ENCODE data around the gene RIN3. TPM values are rescaled to one million over a fixed set of nuclear protein-coding genes. Genes with fewer than 3 reads are reported as not detected.
A peak's percentile ranks its signal among the peaks of the same experiment; 100 is the strongest.

The RIN3 gene
- polyA plus RNA-seq, 3 donors, result 42.8 to 144 (median 54.6) TPM

DNA sequence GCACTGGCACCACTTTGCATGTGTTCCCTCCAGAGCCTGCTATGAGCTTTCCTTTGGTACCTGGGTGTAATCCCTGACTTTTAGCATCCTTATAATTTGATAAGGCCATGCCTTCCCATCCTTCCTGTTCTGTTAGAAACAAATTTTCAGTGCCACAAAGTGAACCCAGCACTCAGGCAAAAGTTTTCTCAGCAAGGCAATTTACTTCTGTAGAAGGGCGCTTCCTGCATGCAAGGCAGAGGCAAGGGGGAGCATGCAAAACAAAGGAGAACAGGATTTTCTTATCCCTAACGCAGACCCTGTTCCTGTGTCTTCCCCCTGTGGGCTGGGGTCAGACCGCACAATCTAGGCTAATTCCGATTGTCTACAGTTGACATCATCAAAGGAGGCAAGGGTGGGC, 108.7 kb downstream of the RIN3 start:
- intact Hi-C loops (cut with micrococcal nuclease), result no loop called here
- H3K4me2 ChIP-seq (replicated peaks; ENCODE audit: extremely low read depth, low read length, poor library complexity, severe bottlenecking), result no peak overlapping the region
- H3K36me3 ChIP-seq (replicated peaks in 1 of 2; ENCODE audit: control insufficient read depth in 1 of 2, insufficient read depth in 2 of 2, low read length in 2 of 2), result peaks cover 23 to 100% of the 10 kb centered on the region in 2 donors
- peaks cover 37 to 61% of the 10 kb centered on the region in 2 donors for H3K9me3 ChIP-seq (replicated peaks in 1 of 2; ENCODE audit: control insufficient read depth in 1 of 2, insufficient read depth in 1 of 2, low read length in 2 of 2)
- H3K4me3 ChIP-seq (replicated peaks in 1 of 3; ENCODE audit: low read depth in 2 of 3, low read length in 3 of 3), result no peak overlapping the region
- TF ChIP-seq, protein P1, sequence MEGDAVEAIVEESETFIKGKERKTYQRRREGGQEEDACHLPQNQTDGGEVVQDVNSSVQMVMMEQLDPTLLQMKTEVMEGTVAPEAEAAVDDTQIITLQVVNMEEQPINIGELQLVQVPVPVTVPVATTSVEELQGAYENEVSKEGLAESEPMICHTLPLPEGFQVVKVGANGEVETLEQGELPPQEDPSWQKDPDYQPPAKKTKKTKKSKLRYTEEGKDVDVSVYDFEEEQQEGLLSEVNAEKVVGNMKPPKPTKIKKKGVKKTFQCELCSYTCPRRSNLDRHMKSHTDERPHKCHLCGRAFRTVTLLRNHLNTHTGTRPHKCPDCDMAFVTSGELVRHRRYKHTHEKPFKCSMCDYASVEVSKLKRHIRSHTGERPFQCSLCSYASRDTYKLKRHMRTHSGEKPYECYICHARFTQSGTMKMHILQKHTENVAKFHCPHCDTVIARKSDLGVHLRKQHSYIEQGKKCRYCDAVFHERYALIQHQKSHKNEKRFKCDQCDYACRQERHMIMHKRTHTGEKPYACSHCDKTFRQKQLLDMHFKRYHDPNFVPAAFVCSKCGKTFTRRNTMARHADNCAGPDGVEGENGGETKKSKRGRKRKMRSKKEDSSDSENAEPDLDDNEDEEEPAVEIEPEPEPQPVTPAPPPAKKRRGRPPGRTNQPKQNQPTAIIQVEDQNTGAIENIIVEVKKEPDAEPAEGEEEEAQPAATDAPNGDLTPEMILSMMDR (IDR thresholded peaks at IDR 0.05), result no peak
- H4K20me1 ChIP-seq (ENCODE audit: insufficient read depth, low read length), result peaks cover 66% of the 10 kb centered on the region
- no peak overlapping the region for H2AFZ ChIP-seq (ENCODE audit: insufficient read depth, low read depth, low read length, poor library complexity, severe bottlenecking)
- H3K27ac Mint-ChIP-seq, result peak overlapping the region in 1 of 7 donors; percentile 8
- no peaks in the 10 kb centered on the region for H3K4me1 ChIP-seq (ENCODE audit: control insufficient read depth in 1 of 2, insufficient read depth in 2 of 2, low read length in 2 of 2)
- H3K27me3 Mint-ChIP-seq (ENCODE audit: low read depth in 3 of 3), result peaks cover 0 to 4% (median 3%) of the 10 kb centered on the region in 3 donors
- H3K4me3 Mint-ChIP-seq, result no peak overlapping the region
- no peak overlapping the region for H3K9ac ChIP-seq (ENCODE audit: insufficient read depth, low read length, poor library complexity, severe bottlenecking)
- H3K36me3 Mint-ChIP-seq, result peaks cover 78 to 79% of the 10 kb centered on the region in 2 donors
- no peak overlapping the region for H3K27ac ChIP-seq (ENCODE audit: low read depth in 1 of 2, low read length in 2 of 2)
- H3K4me1 Mint-ChIP-seq, result no peaks in the 10 kb centered on the region
- no peak for DNase-seq
- 96% methylated on average over 4 of the region's 4 CpGs for WGBS (ENCODE audit: insufficient coverage)
- peaks cover 41 to 60% (median 52%) of the 10 kb centered on the region in 7 donors for H3K9me3 Mint-ChIP-seq
- no peaks in the 10 kb centered on the region for H3K27me3 ChIP-seq (ENCODE audit: control insufficient read depth in 2 of 2, insufficient read depth in 2 of 2, low read length in 2 of 2)
- H3K79me2 ChIP-seq (ENCODE audit: insufficient read depth, low read length), result peaks cover 3% of the 10 kb centered on the region

DNA sequence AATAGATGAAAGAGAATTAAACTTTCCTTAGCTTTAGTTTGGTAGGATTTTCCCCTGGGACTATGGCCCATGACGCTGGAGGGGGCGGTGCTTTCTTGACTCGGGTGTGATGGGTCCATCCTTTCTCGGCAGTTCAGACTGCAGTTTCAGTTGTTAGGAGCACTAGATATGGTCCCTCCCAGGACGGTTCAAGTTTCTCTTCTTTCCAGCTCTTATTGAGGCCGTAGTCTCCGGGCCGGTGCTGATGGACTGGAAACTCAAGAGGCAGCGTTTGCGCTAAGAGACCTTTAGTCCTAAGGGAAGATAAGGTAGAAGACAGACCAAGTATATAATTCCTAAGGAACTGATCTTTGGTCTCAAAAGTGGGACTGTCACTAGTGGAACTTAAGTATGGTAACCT, 111.2 kb downstream of the RIN3 start:
- Histone ChIP-seq H3K9me3 (replicated peaks in 1 of 2; ENCODE audit: control insufficient read depth in 1 of 2, insufficient read depth in 1 of 2, low read length in 2 of 2) (peaks cover 47 to 69% of the 10 kb centered on the region in 2 donors), H3K4me2 (replicated peaks; ENCODE audit: extremely low read depth, low read length, poor library complexity, severe bottlenecking) (no peak overlapping the region), H4K20me1 (ENCODE audit: insufficient read depth, low read length) (peaks cover 73% of the 10 kb centered on the region), H3K36me3 (replicated peaks in 1 of 2; ENCODE audit: control insufficient read depth in 1 of 2, insufficient read depth in 2 of 2, low read length in 2 of 2) (peaks cover 19 to 90% of the 10 kb centered on the region in 2 donors), H3K9ac (ENCODE audit: insufficient read depth, low read length, poor library complexity, severe bottlenecking) (no peak overlapping the region), H2AFZ (ENCODE audit: insufficient read depth, low read depth, low read length, poor library complexity, severe bottlenecking) (no peak overlapping the region), H3K27ac (ENCODE audit: low read depth in 1 of 2, low read length in 2 of 2) (no peak overlapping the region), H3K27me3 (ENCODE audit: control insufficient read depth in 2 of 2, insufficient read depth in 2 of 2, low read length in 2 of 2) (no peaks in the 10 kb centered on the region), H3K4me3 (replicated peaks in 1 of 3; ENCODE audit: low read depth in 2 of 3, low read length in 3 of 3) (no peak overlapping the region), H3K79me2 (ENCODE audit: insufficient read depth, low read length) (peaks cover 3% of the 10 kb centered on the region), H3K4me1 (ENCODE audit: control insufficient read depth in 1 of 2, insufficient read depth in 2 of 2, low read length in 2 of 2) (peaks cover 3 to 9% of the 10 kb centered on the region in 2 donors)
- no peak for DNase-seq
- TF ChIP-seq, protein P1 (IDR thresholded peaks at IDR 0.05), result no peak
- Mint-ChIP-seq H3K27ac (no peak overlapping the region), H3K27me3 (ENCODE audit: low read depth in 3 of 3) (peaks cover 0 to 4% (median 3%) of the 10 kb centered on the region in 3 donors), H3K4me3 (no peak overlapping the region), H3K9me3 (peaks cover 49 to 70% (median 61%) of the 10 kb centered on the region in 7 donors), H3K36me3 (peaks cover 86 to 89% of the 10 kb centered on the region in 2 donors), H3K4me1 (peaks cover 8% of the 10 kb centered on the region)
- WGBS (ENCODE audit: insufficient coverage), result 90% methylated on average over 5 of the region's 10 CpGs
- intact Hi-C loops (cut with micrococcal nuclease), result no loop called here
